ENCODE measurements around the gene DCUN1D1. TPM values are rescaled to one million over a fixed set of nuclear protein-coding genes. Genes with fewer than 3 reads are reported as not detected.

DCUN1D1 gene
- total and polyA plus RNA-seq, 10 of the 15 experiments (the other 5 are each of a cell fraction or from before 2014, with no cell fraction given), result 19.8 to 47.4 (median 30.8) TPM

- TF ChIP-seq, protein P1, sequence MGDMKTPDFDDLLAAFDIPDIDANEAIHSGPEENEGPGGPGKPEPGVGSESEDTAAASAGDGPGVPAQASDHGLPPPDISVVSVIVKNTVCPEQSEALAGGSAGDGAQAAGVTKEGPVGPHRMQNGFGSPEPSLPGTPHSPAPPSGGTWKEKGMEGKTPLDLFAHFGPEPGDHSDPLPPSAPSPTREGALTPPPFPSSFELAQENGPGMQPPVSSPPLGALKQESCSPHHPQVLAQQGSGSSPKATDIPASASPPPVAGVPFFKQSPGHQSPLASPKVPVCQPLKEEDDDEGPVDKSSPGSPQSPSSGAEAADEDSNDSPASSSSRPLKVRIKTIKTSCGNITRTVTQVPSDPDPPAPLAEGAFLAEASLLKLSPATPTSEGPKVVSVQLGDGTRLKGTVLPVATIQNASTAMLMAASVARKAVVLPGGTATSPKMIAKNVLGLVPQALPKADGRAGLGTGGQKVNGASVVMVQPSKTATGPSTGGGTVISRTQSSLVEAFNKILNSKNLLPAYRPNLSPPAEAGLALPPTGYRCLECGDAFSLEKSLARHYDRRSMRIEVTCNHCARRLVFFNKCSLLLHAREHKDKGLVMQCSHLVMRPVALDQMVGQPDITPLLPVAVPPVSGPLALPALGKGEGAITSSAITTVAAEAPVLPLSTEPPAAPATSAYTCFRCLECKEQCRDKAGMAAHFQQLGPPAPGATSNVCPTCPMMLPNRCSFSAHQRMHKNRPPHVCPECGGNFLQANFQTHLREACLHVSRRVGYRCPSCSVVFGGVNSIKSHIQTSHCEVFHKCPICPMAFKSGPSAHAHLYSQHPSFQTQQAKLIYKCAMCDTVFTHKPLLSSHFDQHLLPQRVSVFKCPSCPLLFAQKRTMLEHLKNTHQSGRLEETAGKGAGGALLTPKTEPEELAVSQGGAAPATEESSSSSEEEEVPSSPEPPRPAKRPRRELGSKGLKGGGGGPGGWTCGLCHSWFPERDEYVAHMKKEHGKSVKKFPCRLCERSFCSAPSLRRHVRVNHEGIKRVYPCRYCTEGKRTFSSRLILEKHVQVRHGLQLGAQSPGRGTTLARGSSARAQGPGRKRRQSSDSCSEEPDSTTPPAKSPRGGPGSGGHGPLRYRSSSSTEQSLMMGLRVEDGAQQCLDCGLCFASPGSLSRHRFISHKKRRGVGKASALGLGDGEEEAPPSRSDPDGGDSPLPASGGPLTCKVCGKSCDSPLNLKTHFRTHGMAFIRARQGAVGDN (IDR thresholded peaks at IDR 0.05), result no peak
- TF ChIP-seq PML (IDR thresholded peaks at IDR 0.05; ENCODE audit: low read length) (no peak), ETV6 (conservative IDR thresholded peaks at IDR 0.05 in 1 of 2, IDR thresholded peaks at IDR 0.05 in 1 of 2; ENCODE audit: borderline replicate concordance in 1 of 2, low read depth in 1 of 2) (peak in 1 of 2 experiments; percentile 70; a peak in 1 of 4 replicates), WRNIP1 (IDR thresholded peaks at IDR 0.05; ENCODE audit: borderline replicate concordance, low read depth, low read length) (no peak), FOXK2 (IDR thresholded peaks at IDR 0.05) (no peak), KDM1A (IDR thresholded peaks at IDR 0.05; ENCODE audit: borderline replicate concordance) (no peak), ZNF24 (IDR thresholded peaks at IDR 0.05) (no peak), POU2F2 (IDR thresholded peaks at IDR 0.05; ENCODE audit: borderline replicate concordance, low read depth, low read length) (0 out of 3 replicates have a peak, but pooled peaks have one; percentile 28), RELA (IDR thresholded peaks at IDR 0.05; ENCODE audit: borderline replicate concordance, partially characterized antibody) (no peak), ZBTB40 (IDR thresholded peaks at IDR 0.05; ENCODE audit: borderline replicate concordance) (no peak), GATAD2B (conservative IDR thresholded peaks at IDR 0.05; ENCODE audit: low read depth) (0 out of 2 replicates have a peak, but pooled peaks have one; percentile 41), NFXL1 (IDR thresholded peaks at IDR 0.05; ENCODE audit: borderline replicate concordance) (no peak), TBL1XR1 (IDR thresholded peaks at IDR 0.05; ENCODE audit: low read depth, low read length) (no peak), ZNF217 (IDR thresholded peaks at IDR 0.05) (no peak), MEF2A (IDR thresholded peaks at IDR 0.05; ENCODE audit: insufficient read depth, low read depth, low read length) (no peak), MLLT1 (IDR thresholded peaks at IDR 0.05) (0 out of 2 replicates have a peak, but pooled peaks have one; percentile 41), POLR2AphosphoS5 (IDR thresholded peaks at IDR 0.05; ENCODE audit: low read length) (no peak), E2F8 (IDR thresholded peaks at IDR 0.05; ENCODE audit: low read depth, partially characterized antibody) (no peak)
These were observed 66.4 kb downstream of the DCUN1D1 start (continued) for GRCh38 chr3:182913889-182914288.
